GOT3 (cell line): ENCODE results near the gene MCM7.

Source experiments
- DNase-seq: peaks from one replicate; lab custom pipeline; 2025; ENCODE audit warnings: mixed read lengths; lab: John Stamatoyannopoulos, UW

MCM7 gene

GRCh38 chr7:100122568-100122967, 21.4 kb upstream of the MCM7 start:
- DNase-seq: no peak

DNA sequence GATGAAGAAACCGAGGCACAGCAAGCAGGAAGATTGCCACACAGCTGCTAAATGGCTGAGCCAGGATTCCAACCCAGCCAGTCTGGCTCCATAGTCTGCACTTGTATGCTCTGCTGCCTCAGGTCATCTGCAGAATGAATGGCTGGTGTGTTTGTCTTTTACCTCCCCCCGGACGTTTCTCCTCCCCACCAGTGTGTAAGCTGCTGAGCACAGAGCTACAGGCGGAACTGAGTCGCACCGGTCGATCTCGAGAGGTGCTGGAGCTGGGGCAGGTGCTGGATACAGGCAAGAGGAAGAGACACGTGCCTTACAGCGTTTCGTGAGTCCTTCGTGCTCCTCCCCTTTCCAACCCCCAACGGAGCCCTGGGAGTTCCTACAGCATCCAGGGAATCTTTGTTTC, 20.9 kb upstream of the MCM7 start:
- DNase-seq: no peak

DNA sequence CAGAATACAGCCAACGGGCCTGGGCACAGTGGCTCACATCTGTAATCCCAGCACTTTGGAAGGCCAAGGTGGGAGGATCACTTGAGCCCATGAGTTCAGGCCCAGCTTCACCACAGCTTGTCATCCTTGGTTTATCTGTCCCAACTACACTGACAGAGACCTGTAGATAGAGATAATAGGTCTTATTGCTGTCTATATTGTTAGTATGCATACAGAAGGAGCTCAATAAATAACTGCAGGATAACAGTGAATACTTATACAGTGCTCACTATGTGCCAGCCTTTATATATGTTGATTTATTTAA, 19.5 kb upstream of the MCM7 start:
- DNase-seq: no peak

DNA sequence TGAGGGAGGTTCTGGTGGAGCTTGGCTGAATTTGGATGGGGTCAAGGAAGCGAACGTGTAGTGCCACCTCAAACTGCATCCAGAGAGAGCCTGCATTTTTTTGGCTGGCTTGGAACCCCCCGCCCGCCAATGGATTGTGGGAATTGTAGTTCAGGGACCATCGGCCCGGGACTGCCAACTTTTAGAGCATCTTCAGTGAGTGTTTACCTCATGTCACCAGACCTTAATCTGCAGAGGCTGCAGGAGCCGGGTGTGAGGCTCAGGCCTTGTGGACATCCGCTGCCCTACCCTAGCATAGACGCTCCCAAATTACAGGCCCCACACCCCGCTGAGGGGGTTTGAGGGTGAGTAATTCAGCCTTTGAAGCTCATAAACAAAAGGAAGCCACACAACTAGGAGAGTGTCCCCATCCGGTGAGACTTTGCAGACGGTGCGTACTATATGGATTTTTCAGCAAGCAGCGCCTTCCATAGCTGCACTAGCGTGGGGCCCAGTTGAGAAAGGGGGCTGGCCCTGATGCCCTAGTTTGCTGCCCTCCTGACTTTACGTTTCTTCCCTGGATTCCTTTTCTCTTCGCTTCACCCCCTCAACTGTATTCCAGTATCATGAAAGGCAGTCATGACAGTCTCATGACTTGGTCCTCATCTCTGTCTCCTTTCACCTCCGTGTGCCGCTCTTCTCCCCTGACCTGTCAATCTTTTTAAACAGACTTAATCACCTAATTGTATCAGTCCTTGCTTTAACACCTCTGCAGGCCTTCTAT, 19.0 kb upstream of the MCM7 start:
- DNase-seq: peak; percentile 62

DNA sequence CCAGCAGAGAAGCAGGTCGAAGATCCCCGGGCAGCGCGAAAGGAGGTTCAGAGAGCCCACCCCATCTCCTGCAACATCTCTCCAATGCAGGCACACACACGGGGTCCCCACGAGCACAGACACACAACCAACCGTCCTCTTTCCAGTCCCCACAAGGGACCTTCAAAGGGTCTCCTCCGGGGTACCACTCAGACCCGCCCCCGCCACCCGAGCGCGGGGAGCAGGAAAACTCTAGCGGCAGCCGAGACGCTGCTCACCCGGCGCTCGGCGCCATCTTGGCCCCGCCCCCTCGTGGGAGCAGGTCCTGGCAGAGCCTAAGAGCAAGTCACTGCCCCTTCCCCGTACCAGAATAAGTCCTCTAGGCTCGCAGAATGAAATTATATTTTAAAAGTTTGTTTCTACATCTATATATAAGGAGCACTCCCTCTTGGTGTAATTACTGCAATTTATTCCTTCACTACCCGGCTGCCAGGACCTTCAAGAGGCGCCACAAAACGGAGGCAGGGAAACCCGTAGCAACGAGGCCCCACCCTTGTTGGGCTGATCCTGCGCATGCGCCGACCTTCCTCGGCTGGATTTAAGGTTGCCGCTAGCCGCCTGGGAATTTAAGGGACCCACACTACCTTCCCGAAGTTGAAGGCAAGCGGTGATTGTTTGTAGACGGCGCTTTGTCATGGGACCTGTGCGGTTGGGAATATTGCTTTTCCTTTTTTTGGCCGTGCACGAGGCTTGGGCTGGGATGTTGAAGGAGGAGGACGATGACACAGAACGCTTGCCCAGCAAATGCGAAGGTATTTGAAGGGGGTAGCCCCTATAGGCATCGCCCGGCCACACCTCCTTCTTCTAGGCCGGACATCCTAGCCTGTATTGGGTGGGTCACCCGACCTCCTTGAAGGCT, 18.1 kb upstream of the MCM7 start, which contains the start of the genes CNPY4 and TAF6:
CNPY4 (plus strand) TSS at position 563 of the 898 bp plus-strand sequence; CDS start at position 674, 111 bp downstream.
TAF6 (minus strand) TSS at position 287 of the 898 bp plus-strand sequence. CDS start 5,149 bp downstream, outside the sequence.
- peak; percentile 72 for DNase-seq

DNA sequence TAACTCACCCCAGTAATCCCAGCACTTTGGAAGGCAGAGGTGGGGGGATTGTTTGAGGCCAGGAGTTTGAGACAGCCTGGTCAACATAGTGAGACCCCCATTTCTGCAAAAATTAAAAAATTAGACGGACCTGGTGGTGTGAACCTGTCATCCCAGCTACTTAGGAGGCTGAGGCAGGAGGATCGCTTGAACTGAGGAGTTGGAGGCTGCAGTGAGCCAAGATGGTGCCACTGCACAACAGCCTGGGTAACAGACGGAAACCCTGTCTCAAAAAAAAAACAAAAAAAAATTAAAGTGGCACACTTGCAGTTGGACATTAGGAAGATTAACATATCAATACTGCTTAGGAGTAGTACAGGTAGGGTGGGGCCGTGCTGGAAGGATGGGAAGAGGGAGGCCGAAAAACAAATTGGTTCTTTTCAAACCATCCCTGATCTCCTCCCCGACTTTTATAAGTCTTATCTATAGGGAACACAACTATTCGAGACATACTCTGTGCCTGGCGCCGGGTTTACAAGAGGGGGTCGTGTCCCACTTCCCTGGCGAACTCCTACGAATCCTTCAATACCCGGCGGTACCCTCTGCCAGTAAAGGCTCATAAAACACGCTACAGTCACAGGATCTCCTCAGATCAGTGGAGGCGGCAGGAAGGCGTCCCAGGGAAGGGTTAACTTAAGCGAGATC, 17.3 kb upstream of the MCM7 start:
- DNase-seq: no peak

GRCh38 chr7:100115026-100115425, 13.8 kb upstream of the MCM7 start:
- DNase-seq: no peak

- DNase-seq: no peak
Observed at GRCh38 chr7:100111914-100112313, 10.7 kb upstream of the MCM7 start.

GRCh38 chr7:100111156-100111555, 10.0 kb upstream of the MCM7 start:
- no peak for DNase-seq

- DNase-seq: no peak
Observed at GRCh38 chr7:100109521-100110163, 8.4 kb upstream of the MCM7 start.

DNA sequence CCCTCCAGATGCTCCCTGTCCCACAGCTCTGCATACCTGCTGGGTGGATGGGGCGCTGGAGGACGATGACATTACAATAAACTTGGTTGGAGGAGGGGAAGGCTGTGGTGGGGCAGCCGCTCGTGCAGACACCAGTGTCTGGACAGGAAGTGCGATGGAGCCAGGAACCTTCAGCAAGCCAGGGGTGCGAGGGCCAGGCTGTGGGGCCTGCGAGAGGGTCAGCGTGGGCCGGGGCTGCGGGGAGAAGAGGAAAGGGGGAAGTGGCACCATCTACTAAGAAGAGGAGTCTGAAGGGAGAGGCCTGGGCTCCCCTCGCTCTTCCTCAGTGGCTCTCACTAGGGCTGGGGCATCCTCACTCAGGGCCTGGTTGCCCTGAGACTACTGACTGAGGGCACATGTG, 6.7 kb upstream of the MCM7 start:
- no peak for DNase-seq

DNA sequence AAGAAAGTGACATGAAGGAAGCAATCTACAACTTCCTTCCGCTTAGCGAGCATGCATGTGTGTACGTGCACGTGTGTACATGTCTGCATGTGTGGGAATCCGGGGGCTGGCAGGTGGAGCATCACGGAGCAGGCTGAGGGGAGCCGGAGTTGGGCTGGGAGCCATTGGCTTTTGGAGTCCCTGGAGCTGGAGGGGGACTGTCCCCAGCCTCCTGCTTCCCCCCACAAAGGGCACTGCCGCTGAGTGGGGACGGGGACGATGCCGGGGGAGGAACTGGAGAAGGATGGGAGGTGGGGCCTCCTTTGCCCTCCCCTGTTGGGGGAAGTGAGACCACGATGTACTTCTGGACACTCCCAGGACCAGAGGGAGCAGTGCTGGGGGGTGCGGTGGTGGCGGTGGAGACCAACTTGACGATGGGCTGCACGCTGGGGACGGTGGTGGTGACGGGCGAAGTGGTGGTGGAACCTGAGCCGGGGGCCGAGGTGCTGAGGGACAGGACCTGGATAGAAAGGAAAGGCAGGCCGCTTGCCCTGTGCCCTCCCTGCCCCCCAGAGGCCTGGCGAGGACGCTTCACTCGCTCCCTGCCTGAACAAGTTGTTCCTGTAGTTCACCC, 6.0 kb upstream of the MCM7 start:
- no peak for DNase-seq

- no peak for DNase-seq
Observed at GRCh38 chr7:100106633-100107032, 5.4 kb upstream of the MCM7 start.

- DNase-seq: no peak
Observed at GRCh38 chr7:100105534-100105933, 4.3 kb upstream of the MCM7 start.

DNA sequence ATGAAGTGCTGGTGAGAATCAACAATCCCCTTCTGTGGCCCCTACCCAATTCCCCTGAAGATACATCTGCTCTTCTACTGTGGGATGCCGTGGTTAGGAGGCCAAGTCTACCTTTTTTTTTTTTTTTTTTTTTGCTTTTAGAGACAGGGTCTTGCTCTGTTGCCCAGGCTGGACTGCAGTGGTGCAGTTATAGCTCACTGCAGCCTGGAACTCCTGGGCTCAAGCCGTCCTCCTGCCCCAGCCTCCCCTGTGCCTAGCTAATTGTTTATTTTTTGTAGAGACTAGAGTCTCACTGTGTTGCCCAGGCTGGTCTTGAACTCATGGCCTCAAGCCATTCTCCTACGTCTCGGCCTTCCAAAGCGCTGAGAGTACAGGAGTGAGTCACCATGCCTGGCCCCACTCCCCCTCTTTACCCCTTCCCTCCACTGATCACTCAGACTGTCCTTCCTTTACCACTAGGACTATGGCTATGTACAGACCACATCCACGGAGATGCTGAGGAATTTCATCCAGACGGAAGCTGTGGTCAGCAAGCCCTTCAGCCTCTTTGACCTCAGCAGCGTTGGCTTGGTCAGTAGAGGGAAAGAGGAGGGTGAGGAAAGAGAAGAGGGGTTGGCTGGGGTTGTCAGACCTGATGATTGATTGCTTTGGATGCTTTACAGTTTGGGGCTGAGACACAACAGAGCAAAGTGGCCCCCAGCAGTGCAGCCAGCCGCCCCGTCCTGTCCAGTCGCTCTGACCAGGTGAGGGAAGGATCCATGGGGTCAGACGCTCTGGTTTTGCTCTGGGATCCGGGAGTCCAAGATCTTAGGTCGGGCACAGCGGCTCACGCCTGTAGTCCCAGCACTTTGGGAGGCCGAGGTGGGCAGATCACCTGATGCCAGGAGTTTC, 2.0 kb upstream of the MCM7 start:
- no peak for DNase-seq

DNA sequence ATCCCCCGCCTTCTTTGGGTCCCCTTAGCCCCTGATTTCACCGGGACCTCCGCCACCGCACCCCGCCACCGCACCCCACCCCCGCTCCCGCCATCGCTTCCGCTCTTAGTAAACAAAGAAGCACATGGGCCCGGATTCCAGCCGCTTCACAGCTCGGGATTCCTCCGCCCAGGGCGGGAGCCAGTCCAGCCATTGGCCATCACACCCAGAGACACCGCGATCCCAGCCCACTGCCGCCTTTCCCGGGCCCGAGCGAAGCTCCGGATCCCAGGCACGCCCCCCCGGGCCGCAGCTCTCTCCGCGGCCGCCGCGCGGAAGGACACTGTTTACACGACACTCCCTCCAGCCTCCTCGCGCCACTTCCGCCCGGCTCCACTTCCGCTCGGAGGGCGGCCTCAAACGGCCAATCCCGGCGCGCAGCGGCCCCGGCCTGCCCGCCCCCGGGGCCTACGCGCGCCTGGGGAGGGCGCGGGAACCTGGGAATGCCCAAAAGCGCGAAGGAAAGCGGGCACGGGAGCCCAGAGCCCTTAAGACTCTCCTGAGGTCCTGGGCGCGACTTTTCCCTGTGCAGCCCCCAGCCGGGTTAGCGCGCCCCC, 679 bp downstream of the MCM7 start:
- DNase-seq: peak; percentile 73

- DNase-seq: no peak
Observed at GRCh38 chr7:100099452-100099851, 1.7 kb downstream of the MCM7 start.

DNA sequence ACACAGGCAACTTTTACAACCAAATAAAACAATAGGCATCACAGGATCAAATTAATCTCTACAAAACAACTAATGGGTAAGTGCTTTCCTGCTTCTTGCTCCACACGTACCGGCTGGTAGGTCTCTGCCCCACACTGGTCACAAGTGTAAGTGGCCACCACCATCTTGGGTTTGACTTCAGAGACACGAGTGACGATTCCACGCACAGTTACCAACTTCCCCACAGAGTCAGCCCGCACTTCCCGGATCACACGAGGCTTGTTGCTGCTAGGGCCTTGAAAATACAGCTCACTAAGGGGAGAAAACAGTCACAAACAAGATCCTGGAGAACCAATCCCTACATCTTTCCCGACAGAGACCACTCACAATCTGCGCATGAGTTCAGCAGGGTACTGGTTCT, 2.3 kb downstream of the MCM7 start:
- DNase-seq: no peak

DNA sequence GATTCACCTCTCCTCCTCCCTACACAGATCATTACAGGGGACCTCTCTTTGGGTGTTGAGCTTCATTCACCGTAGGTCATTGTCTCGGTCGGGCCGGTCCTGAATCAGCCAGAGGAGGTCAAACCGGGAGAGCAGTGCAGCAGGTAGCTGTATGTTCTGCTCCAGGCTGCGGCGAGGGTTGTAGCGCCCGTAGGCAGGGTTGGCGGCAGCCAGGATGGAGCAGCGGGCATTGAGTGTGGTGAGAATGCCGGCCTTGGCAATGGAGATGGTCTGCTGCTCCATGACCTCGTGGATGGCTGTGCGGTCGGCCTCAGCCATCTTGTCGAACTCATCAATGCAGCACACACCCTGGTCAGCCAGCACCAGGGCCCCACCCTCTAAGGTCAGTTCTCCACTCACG, 5.5 kb downstream of the MCM7 start:
- no peak for DNase-seq

GRCh38 chr7:100095289-100095688, 5.9 kb downstream of the MCM7 start:
- no peak for DNase-seq
